NCI-H524 (cell line): Measurements from ENCODE around the gene LYRM7.
"Not testable (repeated sequence)": the region's sequence is repeated elsewhere in the genome, so short reads cannot be mapped to it uniquely, and the experiment has no call there.

Experiments
- DNase-seq, 2 experiments: peaks; one replicate each; lab custom pipeline; 2025; lab: John Stamatoyannopoulos, UW

LYRM7 gene

DNA sequence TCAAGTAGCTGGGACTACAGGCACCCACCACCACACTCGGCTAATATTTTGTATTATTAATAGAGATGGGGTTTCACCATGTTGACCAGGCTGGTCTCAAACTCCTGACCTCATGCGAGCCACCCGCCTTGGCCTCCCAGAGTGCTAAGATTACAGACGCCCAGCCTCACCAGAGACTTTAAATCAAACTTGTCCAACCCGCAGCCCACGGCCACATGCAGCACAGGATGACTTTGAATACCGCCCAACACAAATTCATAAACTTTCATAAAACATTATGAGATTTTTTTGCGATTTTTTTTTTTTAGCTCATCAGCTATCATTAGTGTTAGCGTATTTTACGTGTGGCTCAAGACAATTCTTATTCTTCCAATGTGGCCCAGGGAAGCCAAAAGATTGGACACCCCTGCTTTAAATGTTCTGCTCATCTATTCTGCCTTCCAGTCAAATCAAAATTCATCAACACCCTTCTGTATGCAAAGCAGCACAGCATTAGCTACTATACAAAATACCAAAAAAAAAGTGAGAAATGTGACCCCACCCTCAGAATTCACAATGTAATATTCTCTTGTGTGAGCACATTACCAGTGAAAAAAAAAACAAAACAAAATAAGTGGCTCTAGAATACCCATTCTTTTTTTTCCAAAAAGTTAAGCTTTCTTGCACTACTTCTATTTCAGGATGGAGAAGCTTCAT, 50.4 kb downstream of the LYRM7 start:
- DNase-seq: no peak

DNA sequence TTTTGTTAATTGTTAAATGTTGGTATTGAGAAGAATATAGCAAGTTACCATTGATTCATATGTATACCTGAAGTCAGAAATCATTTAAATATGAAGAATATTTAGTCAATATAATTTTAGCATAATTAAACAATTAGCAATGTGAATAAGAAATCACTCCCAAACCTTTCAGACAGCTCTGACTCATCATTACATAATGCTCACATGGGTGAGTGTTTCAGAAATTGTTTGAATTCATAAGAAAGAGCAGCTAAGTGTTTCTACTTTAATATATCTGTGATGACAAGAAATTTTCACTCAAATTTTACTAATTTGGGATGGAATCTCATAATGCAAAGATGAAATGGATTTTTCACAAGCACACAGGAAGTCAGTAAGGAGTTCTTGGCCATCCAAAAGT, 51.1 kb downstream of the LYRM7 start:
- DNase-seq: no peak

DNA sequence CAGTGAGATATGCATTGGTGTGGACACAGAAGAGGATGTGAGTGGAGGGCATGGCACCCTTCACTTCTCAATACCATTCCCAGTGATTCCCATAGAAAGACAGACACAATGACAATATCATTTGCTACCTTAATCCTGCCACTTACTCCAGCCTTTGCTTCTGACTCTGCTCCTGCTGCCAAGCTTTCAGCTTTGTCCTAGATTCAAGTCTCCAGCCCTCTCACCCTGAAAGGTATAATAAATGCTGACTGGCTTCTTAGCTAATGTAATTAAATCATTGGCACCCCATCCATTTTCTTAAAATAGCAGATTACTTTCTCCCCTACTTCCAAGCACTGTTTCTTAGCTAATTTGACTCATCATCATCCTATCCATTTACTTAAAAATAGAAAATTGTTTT, 52.0 kb downstream of the LYRM7 start:
- no peak for DNase-seq

GRCh38 chr5:131223751-131224386, 53.1 kb downstream of the LYRM7 start:
- no peak for DNase-seq

- no peak for DNase-seq
Observed at GRCh38 chr5:131224387-131225201, 53.9 kb downstream of the LYRM7 start.

- DNase-seq: no peak
Observed at GRCh38 chr5:131225282-131225974, 54.7 kb downstream of the LYRM7 start.

GRCh38 chr5:131226899-131227298, 56.2 kb downstream of the LYRM7 start:
- DNase-seq: no peak

DNA sequence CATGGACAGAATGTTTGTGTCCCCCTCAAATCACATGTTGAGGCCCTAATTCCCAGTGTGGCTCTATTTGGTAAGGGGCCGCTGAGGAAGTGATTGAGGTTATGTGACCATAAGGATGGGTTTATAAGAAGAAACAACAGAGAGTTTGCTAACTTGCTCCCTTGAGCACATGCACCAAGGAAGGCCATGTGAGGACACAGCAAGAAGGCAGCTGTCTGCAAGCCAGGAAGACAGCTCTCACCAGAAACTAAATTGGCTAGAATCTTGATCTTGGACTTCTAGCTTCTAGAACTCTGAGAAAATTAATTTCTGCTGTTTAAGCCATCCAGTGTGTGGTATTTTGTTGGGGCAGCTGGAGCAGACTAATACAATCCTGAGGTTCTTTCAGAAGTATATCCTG, 57.9 kb downstream of the LYRM7 start:
- DNase-seq: no peak

GRCh38 chr5:131229623-131230022, 58.9 kb downstream of the LYRM7 start:
- no peak for DNase-seq

GRCh38 chr5:131230406-131230805, 59.7 kb downstream of the LYRM7 start:
- peak in 1 of 2 experiments; percentile 21 for DNase-seq

GRCh38 chr5:131239686-131240085, 68.9 kb downstream of the LYRM7 start:
- no peak for DNase-seq

- no peak for DNase-seq
Observed at GRCh38 chr5:131242728-131243255, 72.0 kb downstream of the LYRM7 start.

DNA sequence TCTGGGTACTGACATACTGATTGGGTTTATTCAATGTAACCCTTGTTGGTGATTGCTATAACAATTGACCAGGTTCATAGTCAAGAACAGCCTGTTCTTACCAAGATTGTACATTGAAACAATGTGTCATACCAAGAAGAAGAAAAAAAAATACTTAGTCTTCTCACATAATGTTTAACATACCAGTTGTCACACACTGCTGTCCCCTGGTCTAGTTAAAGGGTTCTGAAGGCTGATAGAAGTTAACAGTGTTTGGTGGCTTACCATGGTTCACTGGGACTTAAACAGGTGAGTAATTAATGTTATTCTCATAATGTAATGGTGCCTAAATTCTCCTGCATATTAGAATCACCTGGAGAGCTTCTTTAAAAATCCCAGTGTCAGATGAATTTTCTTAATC, 74.6 kb downstream of the LYRM7 start:
- DNase-seq: no peak

DNA sequence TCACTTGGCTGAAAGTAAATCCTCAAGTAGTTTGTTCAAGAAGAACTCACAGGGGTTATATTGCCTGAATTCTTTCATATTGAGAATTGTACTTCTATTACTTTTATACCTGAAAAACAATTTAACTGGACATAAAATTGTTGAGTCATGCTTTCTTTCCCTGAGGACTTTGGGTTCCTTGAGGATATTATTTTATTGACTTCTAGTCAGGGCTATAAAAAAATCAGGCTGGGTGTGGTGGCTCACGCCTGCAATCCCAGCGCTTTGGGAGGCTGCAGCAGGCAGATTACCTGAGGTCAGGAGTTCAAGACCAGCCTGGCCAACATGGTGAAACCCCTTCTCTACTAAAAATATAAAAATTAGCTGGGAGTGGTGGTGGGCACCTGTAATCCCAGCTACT, 75.2 kb downstream of the LYRM7 start:
- no peak for DNase-seq

- no peak for DNase-seq
Observed at GRCh38 chr5:131246504-131246903, 75.8 kb downstream of the LYRM7 start.

DNA sequence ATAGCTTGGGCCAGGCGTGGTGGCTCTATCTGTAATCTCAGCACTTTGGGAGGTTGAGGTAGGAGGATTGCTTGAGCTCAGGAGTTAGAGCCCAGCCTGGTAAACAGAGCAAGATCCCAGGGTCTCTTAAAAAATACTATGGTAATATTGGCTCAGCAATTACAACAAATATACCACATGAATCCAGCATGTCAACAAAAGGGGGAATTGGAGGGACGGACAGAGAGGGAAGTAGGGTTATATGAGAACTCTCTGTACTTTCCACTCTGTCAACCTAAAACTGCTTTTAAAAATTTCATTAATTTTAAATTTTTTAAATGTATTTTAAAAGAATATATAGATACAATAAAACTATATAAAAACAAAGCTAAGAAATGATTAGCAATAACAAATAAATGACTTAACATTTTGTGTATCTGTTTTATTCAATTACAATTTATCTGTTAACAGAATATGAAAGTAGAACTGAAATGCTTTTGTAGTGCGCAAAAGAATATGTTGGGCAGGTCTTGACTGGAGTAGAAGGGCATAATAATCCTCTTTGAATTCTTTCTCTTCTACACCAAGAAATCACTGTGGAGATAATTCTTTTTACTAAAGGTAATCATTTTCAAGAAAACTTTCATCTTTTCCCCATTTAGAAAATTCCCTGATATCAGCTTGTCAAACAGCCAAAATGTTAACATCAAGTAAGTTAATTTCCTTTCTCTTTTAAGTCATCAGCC, 80.2 kb downstream of the LYRM7 start:
- DNase-seq: no peak

DNA sequence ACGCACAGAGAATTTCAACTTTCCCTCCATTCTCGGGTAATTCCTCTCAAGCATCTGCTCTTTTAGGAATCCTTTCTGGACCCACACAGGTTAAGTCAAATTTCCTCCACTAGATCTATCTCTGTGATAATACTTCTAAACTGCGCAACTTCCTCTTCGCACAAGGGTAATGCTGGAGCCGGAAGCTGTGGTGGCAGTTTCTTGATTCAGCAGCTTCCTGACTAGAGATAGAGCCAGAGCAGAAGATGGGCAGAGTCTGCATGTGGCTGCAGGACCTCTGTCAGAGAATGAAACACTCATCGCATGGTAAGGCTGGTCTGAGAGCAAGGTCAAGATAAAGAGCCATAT, 82.1 kb downstream of the LYRM7 start:
- DNase-seq: no peak

GRCh38 chr5:131254025-131254424, 83.3 kb downstream of the LYRM7 start:
- not testable (repeated sequence) for DNase-seq

DNA sequence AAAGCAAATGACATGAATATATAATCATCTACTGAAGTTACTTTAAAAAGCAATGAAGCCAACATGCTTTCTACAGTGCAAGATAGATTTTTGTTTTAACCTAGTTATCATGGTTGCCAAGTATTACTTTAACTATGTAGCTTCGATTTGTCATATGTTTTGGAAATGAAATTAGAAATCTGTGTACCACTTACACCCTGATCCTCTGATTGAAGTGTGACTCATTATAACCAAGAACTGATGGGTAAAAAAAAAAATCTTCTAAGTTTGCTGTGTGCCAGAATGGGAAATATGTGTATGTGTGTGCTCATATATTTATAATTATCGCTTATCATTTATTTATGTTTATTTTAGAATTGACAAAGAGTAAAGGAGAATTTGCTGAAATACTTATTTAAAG, 84.0 kb downstream of the LYRM7 start:
- no peak for DNase-seq
